NT2/D1 (cell line): ENCODE measurements around the gene GNB2.

Experiments used
- YY1 ChIP-seq: IDR thresholded peaks from 2 replicates; pipeline ENCODE4 v1.6.1; 2011; ENCODE audit not compliant: insufficient read length, insufficient read depth
- ZNF274 ChIP-seq: IDR thresholded peaks from 2 replicates; pipeline ENCODE4 v1.6.1; 2011; ENCODE audit warnings: mild to moderate bottlenecking, low read depth, low read length

- no peak for TF ChIP-seq YY1
- TF ChIP-seq ZNF274: no peak
Observed at GRCh38 chr7:100687751-100688300, 14.3 kb downstream of the GNB2 start.
